Colon (tissue), 2 donors: ENCODE data around the gene TMEM255B.

Source experiments
- FAIRE-seq: peaks from 2 replicates; lab custom pipeline; 2012; peaks lifted over from hg19 to GRCh38; lab: Jason Lieb, UNC
- donor health status: control.
- donor health status: control.

Gene TMEM255B

DNA sequence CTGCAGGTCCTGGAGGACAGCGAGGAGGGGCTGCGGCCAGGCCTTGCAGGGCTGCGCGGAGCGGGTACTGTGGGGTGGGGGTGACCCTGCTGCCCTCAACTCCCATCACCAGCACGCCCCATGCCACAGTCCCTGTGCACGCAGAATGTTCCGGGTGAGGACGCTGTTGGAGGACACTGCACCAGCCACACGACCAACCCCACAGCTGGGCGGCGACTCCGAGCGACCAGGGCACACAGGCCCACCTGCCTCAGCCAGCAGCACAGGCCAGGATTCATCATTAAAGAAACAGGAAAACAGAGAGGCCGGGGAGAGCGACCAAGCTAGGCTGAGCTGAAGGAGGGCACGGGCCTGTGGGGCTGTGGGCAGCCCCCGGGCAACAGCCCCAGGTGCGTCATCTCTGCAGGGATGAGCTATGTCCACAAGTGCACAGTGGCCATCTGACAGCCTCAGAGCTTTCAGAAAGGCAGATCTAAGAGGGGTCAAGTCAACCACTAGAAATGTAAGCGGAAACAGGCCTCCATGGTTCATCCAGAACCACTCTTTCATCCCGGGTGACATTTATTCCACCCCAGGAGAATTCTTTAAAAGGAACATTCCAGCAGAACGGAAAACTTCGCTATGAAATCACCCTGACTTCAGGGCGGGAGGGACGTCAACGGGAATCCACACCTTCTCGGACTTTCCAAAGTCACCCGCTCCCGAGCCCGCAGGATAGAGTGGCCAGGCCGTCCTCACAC is 103.3 kb downstream of the TMEM255B start:
- FAIRE-seq: no peak

- FAIRE-seq: no peak
These were observed 104.0 kb downstream of the TMEM255B start for GRCh38 chr13:113862931-113863523.

- FAIRE-seq: no peak
These were observed 104.7 kb downstream of the TMEM255B start, which contains the start of gene GAS6 for GRCh38 chr13:113863524-113864272. GAS6 (minus strand) TSS chr13:113864076; CDS start chr13:113863920, 156 bp downstream.

DNA sequence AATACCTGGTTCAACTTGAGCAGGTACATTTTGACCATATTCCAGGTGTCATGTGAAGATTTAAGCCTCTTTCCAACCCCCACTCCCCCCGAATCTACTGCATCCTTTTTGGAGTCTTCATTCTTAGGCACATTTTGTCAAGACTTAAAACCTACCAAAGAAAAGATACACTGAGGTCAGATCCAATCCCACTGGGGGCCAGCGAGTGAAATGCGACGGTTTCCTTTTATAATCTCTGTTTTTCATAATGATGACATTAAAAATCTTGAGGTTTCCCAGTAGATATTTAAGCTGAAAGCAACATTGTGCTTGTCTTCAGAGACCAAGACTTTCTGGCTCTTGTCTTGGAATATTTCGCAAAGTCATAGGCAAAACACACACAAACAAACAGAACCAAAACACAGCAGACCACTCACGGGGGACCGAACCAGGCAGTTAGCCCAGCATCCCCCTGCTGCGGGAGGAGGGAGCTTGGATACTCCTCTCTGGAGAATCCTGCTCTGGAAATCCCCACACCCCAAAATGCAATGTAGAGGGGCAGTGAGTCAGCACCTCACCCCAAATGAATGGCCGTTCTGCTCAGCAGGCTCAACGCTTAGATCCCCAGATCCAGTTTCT is 105.4 kb downstream of the TMEM255B start:
- no peak for FAIRE-seq

DNA sequence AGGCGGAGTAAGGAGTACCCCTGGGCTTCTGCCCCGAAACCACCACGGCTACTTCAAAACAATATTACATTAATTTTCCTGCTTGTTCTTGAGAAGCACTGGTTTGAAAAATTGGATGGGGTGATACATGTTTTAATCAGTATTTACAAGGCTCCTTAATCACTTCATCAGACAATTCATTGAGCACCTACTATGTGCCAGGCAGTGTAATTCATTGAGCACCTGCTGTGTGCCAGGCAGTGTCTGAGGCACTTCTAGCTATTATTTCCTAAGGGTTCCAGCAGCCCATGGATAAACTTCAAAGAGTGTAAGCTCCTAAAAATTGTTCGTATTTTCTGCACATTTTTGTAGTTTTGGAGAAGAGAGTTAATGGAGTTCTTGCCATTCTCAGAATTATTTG is 106.4 kb downstream of the TMEM255B start:
- no peak for FAIRE-seq
